GM19463 (cell line): ENCODE results near the gene FOS.
A peak's percentile ranks its signal among the peaks of the same experiment; 100 is the strongest.

Source experiments
- ATAC-seq: cut with Tn5 transposase; IDR thresholded peaks from one replicate; pipeline ENCODE4 v1.9.1; 2021; ENCODE audit warnings: mild to moderate bottlenecking, moderate library complexity; ENCODE audit not compliant: unreplicated experiment

FOS gene

GRCh38 chr14:75249958-75250336 is 28.7 kb upstream of the FOS start:
- peak; percentile 27 for ATAC-seq

- no peak for ATAC-seq
Measured at GRCh38 chr14:75250800-75251199, 27.8 kb upstream of the FOS start.

- ATAC-seq, result no peak
Measured at GRCh38 chr14:75252254-75252837, 26.3 kb upstream of the FOS start.

- ATAC-seq, result no peak
Measured at GRCh38 chr14:75254381-75254822, 24.2 kb upstream of the FOS start.

DNA sequence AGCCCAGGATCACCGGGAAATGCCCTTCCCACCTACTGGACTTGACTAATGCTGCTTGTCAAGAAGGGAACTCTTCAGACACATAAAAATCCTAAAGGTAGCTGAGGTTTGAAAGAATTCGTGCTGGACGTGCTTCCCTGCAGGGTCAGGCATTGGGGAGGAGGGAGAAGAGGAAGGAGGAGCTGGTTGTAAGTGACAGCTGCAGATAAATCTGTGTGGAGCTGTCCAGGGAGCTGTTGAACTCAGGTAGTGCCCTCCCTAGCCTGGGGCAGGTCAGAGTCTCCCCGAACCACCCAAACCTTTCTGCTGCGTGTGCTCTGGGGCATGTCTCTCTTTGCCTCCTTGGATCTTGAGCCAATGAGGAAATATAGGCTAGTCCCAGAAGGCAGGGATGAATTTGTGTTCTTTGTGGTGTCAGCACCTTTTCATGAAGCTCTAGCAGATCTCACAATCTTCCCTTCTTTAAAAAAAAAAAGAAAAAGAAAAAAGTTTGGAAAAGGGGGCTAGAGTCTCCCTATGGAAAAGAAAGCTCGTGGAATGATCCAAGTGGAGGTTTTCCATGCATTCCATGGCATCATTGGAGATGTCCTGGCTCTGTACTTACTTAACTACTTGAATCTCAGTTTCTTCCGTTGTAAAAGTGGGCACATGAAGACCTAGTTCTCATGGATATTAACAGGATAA is 23.6 kb upstream of the FOS start:
- no peak for ATAC-seq

DNA sequence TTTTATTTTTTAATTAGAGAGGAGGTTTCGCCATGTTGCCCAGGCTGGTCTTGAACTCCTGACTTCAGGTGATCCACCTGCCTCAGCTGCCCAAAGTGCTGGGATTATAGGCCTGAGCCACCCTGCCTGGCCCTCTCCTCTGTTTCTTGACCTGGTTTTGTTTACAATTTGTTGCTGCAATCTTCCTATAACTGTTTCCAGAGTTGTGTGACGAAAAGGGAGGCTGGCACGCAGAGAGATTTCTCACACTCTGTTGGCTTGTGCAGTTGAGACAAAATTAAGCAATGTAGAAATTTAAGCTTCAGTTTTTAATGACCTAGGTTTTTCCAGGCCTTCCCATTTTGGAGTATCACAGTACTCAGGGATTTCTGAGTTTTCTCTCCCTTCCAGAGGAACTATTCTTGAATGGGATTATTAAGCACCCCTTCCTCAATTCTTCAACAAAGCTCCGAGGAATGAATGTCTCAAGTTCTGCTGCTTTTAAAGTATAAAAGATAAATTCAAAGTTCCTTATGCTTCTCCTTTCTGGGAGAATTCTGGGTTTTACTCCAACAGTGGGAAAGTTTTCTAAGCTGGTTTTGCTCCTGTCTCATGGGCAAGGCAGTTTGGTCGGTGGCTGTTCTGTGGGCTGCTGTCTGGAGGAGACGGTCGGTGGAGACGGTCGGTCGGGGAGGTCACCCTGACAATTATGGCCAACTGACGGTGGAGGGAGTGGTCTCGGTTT is 20.4 kb upstream of the FOS start:
- ATAC-seq, result no peak

DNA sequence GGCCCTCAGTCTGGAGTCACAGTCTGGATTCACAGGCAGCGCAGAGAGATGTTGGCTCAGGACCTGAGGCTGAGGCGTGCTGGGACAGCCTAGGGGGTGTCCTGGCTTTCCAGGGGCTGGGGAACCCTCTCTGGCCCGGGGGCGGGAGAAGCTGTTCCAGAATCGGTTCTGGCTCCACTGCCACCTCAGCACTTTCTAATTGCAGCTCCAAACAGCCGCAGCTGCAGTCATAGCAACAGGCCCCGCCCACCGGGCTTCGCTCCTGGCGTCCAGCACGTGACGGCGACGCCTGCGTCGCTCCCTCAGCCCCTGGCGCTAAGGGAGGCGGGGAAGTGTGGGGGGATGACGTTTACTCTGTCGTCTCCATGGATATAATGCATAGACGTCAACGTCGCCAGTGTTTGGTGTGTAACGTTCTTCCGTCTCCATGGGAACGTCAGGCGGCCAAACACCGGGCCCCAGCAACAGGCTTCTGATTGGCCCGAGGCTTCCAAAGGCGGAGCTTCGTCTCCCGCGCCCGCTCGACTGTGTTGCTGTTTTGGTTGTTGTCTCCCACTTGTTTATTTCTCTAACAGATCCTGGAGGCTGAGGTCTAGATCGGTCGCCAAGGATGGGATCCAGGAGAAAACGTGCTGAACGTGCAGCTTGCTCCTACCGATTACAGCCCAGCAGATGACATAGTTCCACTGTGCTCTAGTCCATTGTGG is 19.7 kb upstream of the FOS start:
- ATAC-seq, result peak; percentile 97

GRCh38 chr14:75259510-75259855 is 19.1 kb upstream of the FOS start:
- no peak for ATAC-seq

GRCh38 chr14:75260025-75260763 is 18.4 kb upstream of the FOS start:
- no peak for ATAC-seq

DNA sequence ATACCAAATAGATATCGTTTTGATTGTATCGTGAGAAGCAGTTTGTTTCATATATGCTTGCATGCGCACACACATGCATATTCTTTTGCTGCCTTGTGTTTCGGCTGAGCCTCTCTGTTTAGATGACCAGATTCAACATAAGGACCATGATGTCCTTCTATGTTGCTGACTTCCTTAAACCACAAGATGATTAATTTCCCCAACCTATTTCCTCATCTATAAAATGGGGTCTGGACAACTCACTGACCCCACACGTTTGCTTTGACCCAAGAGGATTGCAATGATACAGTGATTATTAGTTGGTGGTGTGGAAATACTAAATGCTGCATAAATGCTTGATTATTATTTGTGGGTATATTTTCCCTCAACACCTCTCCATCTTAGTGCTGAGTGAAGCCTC is 16.8 kb upstream of the FOS start:
- ATAC-seq, result no peak

DNA sequence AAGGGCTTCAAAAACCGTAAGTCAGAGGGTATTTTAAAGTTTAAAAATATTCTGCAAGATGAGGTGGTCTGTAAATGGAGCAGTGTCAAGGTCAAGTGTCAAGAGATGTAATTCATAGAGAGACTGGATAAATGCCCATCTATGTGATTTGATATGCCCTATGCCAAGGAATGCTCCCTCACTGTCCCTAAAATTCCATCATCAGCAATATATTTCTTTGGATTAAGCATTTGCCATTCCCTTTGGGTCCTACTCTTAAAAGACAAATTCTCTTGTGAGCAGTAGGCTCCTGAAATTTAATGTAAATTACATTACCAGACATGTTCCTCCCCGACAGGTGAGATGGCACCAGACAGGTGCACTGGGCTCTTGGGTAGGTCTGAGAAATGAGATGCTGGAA is 16.0 kb upstream of the FOS start:
- ATAC-seq, result no peak

- no peak for ATAC-seq
Measured at GRCh38 chr14:75264036-75264435, 14.6 kb upstream of the FOS start.

DNA sequence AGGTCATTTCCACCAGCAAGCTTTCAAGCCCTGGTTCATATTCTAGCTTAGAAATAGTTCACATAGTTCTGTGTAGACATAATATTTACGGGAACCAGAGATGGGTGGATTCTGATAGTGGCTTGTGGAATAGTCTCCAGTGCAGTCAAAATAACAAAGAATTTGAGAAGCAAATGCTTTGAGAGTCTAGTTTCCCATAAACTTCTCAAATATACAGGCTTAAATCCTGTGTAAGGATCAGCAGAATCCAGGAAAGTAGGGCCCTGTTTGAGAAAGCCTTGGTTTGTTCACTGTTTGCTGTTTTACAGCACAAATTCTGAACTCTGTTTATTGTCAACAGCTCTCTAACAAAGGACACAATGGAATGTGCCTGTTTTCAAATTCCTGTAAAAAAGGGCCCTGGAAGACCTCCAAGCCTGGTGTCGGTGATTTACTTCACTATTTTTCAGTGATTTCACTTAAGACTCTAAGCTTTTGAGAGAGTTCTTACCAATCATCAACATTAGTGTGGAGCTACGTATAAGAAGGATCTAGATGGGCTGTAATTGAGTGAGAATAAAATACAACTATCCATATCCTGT is 11.4 kb upstream of the FOS start:
- no peak for ATAC-seq

DNA sequence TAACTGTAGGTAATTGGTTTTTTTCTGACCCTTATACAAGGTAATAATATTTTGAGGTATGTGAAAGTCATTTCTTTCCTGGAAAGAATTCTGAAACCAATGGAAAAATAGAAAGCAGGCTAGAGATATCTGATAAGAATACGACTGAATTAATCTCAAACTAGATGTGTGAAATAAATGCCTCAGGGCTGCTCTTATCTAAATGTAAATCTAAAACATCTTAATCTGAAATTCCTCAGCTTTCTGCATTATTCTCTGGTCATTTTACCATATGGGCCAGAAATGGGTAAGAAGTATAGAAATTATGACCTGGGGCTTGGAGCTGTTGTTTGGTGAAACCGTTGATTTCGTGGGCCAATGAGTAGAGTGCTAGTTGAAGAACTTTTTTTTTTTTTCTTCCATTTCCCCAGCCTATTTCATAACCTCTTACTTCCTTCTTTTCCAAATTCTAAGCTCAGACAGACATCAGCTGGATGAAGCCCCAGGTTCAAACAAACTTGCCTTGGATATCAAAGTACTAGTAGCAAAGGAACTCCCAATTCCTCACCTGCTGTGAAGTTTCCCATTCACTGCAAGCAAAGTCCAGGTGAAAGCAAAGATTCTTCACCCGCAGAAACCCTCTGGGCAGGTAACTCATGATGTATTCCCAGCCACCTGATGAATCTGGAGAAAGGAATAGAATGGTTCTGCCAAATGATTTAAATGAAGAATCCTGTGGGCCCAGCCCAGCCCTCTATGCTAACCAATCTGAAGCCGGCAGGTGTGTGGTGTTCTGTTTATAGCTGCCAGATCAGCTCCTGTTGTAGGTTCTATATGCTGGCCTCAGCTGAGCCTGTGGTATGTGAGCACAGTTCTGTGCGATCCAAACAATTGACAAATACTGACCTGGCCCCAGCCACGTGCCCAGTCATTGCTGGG is 9.7 kb upstream of the FOS start:
- ATAC-seq, result no peak

DNA sequence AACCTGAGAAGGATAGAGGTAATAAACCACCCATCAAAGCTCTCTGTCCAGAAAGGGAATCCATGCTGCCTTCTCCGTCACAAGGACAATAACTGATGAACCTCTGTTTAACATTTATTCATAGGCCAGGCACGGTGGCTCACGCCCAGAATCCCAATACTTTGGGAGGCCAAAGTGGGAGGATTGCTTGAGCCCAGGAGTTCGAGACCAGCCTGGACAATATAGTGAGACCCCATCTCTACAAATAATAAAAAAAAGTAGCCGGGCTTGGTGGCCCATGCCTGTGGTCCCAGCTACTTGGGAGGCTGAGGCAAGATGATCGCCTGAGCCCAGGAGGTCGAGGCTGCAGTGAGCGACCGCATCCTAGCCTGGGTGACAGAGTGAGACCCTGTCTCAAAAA is 7.1 kb upstream of the FOS start:
- no peak for ATAC-seq

DNA sequence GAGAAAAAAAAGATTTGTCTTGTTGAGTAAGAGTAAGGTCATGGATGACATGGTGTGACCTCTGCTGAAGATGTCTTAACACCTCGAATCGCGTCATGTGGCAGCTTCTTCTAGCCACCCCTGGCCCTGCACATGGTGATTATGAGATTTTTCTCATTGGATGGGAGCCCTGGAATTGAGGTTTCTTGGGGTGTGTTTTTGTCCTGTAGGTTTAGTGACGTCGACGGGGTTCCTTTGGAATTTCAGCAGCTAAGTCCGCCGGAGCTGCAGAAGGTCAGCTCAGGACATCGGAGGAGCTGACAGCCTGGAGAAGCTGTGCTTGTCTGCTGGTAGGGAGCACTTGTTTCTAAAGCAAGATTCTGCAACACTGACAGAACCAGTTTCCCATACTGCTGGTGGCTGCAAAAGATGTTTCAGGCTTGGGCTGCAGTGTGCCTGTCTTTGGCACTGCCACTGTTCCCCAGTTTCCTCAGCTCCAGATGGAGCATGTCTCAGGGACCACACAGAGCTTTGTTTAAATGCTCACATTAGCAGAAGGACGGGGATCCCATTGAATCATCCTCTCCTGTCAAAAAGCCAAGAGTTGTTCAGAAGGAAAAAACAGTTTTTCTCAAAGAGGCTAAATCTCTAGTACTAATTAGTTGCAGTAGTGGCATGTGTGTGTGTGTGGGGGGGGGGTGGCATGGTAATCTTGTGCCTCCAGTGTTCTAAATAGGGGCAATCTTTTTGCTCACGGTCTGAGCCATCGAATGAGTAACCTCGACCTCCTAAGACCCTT is 5.2 kb upstream of the FOS start:
- ATAC-seq, result no peak

DNA sequence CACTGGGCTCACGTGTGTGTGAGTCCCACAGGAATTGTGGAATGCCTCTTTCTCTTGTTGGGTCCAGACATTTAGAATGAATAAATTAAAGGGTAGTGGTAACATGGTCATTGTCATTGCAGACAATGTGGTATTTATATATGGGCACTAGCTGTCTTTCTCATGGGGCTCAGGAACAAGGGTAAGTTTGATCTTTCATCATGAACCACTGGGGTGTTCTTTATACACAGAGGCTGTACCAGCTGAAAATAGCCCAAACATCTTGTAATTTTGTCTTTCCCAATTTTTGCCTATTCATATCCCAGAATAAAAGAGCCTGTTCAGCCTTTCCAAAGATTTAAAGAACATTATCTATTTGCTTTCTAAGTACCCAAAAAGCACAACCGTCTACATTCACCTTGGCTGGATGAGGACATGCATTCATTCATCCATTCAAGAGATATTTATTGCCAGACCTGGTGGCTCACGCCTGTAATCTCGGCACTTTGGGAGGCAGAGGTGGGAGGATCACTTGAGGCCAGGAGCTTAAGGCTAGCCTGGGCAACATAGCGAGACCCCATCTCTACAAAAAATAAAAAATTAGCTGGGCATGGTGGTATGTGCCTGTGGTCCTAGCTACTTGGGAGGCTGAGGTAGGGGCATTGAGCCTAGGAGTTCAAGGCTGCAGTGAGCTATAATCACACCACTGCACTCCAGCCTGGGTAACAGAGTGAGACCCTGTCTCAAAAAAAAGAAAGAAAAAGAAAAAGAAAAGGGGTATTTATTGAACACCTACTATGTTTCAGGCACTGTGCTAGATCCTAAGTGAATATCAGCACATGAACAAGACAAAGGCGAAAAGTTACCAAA is 4.4 kb upstream of the FOS start:
- no peak for ATAC-seq
